CD4-positive, alpha-beta T cell treated with Interleukin-12 subunit alpha and Interleukin-12 subunit beta, for 1 hour (primary cell): ENCODE data around the gene TMEM62.
"Not testable (repeated sequence)": the region's sequence is repeated elsewhere in the genome, so short reads cannot be mapped to it uniquely, and the experiment has no call there.

Experiments used
- DNase-seq: peaks from one replicate; pipeline ENCODE4 v3.0.0-alpha.2; 2020

TMEM62 gene

GRCh38 chr15:43210807-43211206 is 77.4 kb downstream of the TMEM62 start:
- DNase-seq: no peak

DNA sequence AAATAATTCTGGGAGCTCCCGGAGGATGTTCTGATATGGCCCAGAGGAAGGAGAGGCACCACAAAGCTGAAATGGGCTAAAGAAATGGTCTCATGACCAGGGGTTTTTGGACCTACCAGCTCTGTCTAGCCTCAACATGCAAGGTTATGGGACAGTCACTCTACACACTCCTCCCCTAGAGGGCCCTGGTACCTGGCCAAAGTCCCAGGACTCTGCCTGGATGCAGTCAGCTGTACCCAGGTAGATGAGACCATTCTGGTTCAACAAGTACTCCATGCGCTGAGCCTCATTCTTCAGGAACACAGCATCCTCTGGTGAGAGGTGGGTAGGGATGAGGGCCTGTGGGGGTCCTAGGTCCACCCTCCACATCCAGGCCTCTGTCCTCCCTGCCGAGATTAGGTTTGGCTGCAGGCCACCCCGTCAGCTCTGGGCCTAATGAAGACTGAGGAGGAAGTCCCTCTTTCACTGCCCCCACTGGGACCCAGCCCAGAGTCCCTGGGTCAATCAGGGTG is 77.9 kb downstream of the TMEM62 start:
- DNase-seq: no peak

- no peak for DNase-seq
These were observed 78.9 kb downstream of the TMEM62 start for GRCh38 chr15:43212299-43212698.

DNA sequence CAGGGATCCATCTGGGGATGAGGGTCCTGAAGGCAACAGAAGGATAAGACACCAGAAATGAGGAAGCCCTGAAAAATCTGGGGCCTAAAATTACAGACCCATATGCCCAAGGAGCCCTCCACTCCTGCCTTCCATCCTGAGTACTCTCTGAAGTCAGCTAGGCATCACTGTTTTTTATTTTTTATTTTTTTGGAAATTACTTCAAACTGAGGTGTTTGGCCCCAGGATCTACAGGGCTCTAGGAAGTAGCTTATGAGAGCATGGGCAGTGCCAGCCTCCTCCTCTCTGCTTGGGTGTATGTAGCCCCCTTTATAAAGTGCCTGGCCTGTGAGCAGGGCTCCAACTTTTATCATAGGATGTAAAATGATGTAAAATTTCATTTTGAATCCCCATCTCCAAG is 79.6 kb downstream of the TMEM62 start:
- no peak for DNase-seq

DNA sequence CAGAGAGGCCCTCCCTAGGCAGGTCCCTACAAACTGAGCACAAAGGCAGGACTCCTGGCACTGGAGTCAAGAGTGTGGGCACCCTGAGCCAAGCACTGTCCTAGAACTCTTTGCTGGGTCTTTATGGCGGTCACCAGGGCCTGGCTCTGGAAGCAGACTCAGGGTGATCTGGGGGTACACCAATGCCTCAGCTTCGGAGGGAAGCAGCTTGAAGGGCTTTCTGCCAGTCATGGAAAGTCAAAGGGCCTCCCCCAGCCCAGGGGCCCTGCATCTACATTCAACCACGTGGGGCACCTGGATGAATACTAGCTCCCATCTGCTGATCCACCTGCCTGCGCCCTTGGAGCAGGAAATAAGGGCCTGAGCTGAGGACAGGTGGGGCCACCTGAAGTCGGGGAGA is 80.1 kb downstream of the TMEM62 start:
- no peak for DNase-seq

DNA sequence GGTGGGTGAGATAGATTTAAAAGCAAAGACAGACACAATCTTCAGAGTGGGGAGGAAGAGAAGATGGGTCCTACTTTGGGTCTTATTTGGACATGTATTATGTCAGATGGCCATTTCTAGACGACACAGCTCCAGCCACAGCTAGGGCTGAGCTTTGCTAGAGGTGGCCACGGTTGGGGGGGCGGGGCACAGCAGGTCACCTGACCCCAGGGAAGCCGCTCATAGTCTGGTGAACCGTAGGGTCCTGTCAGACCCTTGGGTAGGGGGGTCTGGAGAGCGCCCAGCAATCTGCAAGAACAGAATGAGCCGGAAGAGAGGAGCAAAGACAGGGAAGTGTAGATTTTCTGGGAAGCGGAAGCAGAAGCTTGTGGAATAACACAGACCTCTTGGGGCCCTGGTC is 80.8 kb downstream of the TMEM62 start:
- no peak for DNase-seq

- no peak for DNase-seq
These were observed 81.4 kb downstream of the TMEM62 start for GRCh38 chr15:43214592-43215295.

DNA sequence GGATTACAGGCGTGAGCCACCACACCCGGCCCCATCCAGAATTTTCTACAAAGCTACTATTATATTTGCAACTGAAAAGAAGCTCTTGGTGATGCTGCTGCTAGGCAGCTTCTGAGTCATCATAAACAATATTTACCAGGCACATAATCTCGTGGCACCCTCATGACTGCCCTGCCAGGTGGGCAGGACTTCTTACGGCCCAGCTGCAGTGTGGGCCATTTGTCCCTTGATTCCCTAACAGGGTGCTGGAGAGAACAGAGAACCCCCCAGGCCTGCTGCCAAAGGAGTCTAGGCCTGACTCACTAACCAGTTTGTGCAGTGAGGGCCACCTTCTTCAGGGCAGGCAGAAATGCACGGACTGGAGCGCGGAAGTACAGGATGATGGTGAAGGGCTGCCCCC is 82.6 kb downstream of the TMEM62 start:
- no peak for DNase-seq

DNA sequence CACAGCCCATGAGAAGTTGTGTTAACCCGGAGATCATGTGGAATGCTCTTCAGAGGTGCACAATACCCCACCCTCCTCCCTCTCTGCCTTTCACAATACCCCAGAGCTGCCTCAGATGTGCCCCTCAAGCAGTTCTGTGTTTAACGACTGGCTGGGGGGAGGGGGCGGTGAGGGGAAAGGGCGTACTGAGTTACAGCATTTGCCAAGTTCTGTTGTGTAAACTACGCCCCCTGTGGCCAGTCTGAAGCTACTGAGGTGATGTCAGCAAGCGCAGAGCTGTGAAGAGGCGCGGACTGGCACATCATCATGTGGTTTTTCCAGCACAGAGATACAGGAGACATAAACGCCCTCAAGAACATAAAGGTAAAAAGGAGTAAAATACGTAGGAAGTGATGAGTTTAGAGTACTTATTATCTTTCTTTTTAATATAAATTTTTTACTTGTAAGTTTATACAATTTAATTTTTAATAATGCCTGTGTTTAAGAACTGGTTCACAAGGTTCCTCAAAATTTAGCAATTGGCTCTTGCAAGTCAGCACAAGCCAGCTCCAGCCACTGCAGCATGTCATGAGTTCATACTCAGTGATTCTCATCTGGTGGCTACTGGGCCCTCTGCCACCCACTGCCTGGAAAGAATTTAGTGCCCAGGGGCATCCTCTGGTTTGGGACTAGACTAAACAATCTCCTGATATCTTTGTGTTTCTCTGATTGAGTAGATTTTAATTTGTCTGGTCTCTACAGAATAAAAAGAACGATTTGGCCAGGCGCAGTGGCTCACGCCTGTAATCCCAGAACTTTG is 85.7 kb downstream of the TMEM62 start:
- no peak for DNase-seq

- no peak for DNase-seq
These were observed 86.8 kb downstream of the TMEM62 start for GRCh38 chr15:43219929-43220928.

GRCh38 chr15:43220991-43221403 is 87.6 kb downstream of the TMEM62 start, which contains the start of gene EPB42:
Gene EPB42 (minus strand): TSS chr15:43221018. CDS start chr15:43220825, 193 bp downstream.
- no peak for DNase-seq

DNA sequence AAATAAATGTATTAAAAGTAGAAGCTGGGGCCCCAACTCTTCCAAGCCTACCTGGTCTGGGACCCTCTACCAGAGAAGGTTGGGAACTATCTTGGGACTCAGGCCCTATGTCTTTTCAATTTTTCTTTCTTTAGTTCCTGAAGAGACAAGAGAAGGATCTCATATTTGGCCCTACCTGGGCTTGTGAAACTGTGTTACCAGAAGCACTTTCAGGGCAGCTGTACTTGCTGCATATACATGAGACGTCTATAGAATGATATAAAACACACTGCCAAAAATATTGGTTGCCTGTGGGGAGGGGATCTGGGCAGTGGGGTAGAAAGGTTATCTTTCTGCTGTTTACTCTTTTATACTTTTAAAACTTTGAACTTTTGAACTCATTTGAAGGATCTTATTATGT is 88.0 kb downstream of the TMEM62 start:
- no peak for DNase-seq

- DNase-seq: peak; percentile 62
These were observed 92.0 kb downstream of the TMEM62 start for GRCh38 chr15:43225201-43225949.

DNA sequence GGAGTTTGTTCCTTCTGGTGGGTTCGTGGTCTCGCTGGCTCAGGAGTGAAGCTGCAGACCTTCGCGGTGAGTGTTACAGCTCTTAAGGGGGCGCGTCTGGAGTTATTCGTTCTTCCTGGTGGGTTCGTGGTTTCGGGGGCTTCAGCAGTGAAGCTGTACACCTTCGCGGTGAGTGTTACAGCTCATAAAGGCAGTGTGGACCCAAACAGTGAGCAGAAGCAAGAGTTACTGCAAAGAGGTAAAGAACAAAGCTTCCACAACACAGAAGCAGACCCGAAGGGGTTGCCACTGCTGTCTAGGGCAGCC is 92.5 kb downstream of the TMEM62 start:
- not testable (repeated sequence) for DNase-seq

GRCh38 chr15:43226436-43227305 is 93.3 kb downstream of the TMEM62 start:
- DNase-seq: no peak

- no peak for DNase-seq
These were observed 96.6 kb downstream of the TMEM62 start for GRCh38 chr15:43229977-43230376.

DNA sequence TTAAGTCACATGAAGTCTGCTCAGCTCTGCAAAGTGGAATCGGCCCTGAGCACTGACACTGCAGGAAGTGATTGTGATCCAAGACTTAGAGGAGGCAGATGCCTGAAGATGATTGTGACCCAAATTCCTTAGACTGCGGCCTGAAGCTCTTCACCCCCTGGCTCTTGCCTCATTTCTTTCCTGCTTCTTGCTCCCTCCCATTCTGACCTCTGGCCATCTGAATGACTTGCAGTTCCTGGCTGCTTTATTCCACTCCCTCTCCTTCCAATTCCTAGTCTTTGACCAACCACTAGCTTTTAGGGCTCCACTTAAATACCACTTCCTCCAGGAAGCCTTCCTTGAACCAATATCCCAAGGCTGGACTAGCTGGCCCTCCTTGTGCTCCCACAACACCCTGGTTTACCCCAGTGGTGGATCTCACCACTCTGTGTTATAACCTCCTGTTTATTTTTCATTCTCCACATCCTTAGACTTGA is 97.3 kb downstream of the TMEM62 start:
- DNase-seq: no peak

DNA sequence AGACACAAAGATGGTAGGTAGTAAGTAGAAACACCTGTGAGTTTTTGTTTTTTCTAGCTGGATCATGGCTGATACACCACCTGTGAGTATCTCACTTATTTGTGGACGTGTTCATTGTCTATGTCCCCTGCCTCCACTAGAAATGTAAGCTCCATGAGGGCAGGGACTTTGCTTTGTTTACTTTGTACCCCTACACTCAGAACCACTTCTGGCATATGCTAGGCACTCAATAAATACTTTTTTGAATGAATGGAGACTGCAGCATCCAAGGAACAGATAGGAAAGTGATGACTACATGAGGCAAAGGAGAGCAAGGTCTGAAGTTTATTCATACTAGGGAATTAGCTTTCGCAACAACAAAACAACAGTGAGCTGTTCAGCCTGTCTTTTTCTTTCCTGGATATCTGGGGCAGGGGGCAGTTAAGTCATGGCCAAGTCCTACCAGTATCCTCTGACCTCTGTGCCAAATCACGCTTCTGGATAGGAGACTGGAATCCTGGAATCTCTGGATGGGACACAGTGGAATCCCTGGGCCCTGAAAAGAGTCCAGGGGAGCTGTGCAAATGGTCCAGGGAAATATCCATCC is 99.0 kb downstream of the TMEM62 start:
- no peak for DNase-seq
